ENCODE data around the gene MT1G. TPM values are rescaled to one million over a fixed set of nuclear protein-coding genes. Genes with fewer than 3 reads are reported as not detected.

MT1G gene
- total RNA-seq, 1 experiment from 2014 or later, result 2.2 TPM

GRCh38 chr16:56711862-56712261 is 44.0 kb upstream of the MT1G start:
- intact Hi-C loops (cut with micrococcal nuclease; ENCODE audit: unreplicated experiment), result no loop called here

GRCh38 chr16:56710181-56710737 is 42.4 kb upstream of the MT1G start:
- no peak overlapping the region for H3K27ac ChIP-seq (ENCODE audit: low read length)
- no peaks in the 10 kb centered on the region for H3K27me3 ChIP-seq (ENCODE audit: control insufficient read depth, insufficient read depth, low read length)
- DNase-seq (ENCODE audit: low read depth, low spot score), result no peak
- ChIA-PET CTCF (no interaction called here), POLR2A (no interaction called here)
- no peak for TF ChIP-seq POLR2AphosphoS5 (IDR thresholded peaks at IDR 0.05; ENCODE audit: low read depth, low read length)
- no peak for TF ChIP-seq SIN3A (IDR thresholded peaks at IDR 0.05; ENCODE audit: borderline replicate concordance, insufficient read depth, low read depth, low read length)
- no peak for TF ChIP-seq REST (IDR thresholded peaks at IDR 0.05; ENCODE audit: insufficient read depth in 1 of 2, low read depth in 2 of 2, low read length in 1 of 2)
- TF ChIP-seq TCF7L2 (IDR thresholded peaks at IDR 0.05; ENCODE audit: low read depth, low read length), result no peak
- no peak for TF ChIP-seq CTCF (IDR thresholded peaks at IDR 0.05)
- intact Hi-C loops (cut with micrococcal nuclease; ENCODE audit: unreplicated experiment), result no loop called here
- in situ Hi-C loops (cut with HindIII; ENCODE audit: low pct_unique_long_range_greater_than_20kb, low sequenced_read_pairs), result no loop called here
- H3K9me3 ChIP-seq (ENCODE audit: control insufficient read depth, insufficient read depth, low read depth, low read length), result no peaks in the 10 kb centered on the region
- no peak for ATAC-seq
- peaks cover 13% of the 10 kb centered on the region; the same call in 1 of the 2 replicates for H3K4me1 ChIP-seq (ENCODE audit: control insufficient read depth, insufficient read depth, low read length)
- H3K4me3 ChIP-seq (ENCODE audit: low read depth in 2 of 2, low read length in 2 of 2), result no peak overlapping the region
- BruUV-seq (replicated peaks), result no TSS peak
- H3K36me3 ChIP-seq (ENCODE audit: control insufficient read depth, insufficient read depth, low read length), result no peaks in the 10 kb centered on the region

More at GRCh38 chr16:56711862-56712261, 44.0 kb upstream of the MT1G start:
- Histone ChIP-seq H3K9me3 (ENCODE audit: control insufficient read depth, insufficient read depth, low read depth, low read length) (no peaks in the 10 kb centered on the region), H3K36me3 (ENCODE audit: control insufficient read depth, insufficient read depth, low read length) (no peaks in the 10 kb centered on the region), H3K4me3 (ENCODE audit: low read depth in 2 of 2, low read length in 2 of 2) (no peak overlapping the region), H3K4me1 (ENCODE audit: control insufficient read depth, insufficient read depth, low read length) (peaks cover 13% of the 10 kb centered on the region; the same call in 1 of the 2 replicates), H3K27me3 (ENCODE audit: control insufficient read depth, insufficient read depth, low read length) (no peaks in the 10 kb centered on the region), H3K27ac (ENCODE audit: low read length) (no peak overlapping the region)
- DNase-seq (ENCODE audit: low read depth, low spot score) (no peak), ATAC-seq (no peak)
- no TSS peak for BruUV-seq (replicated peaks)
- ChIA-PET CTCF (no interaction called here), POLR2A (no interaction called here)
- TF ChIP-seq TCF7L2 (IDR thresholded peaks at IDR 0.05; ENCODE audit: low read depth, low read length) (no peak), POLR2AphosphoS5 (IDR thresholded peaks at IDR 0.05; ENCODE audit: low read depth, low read length) (no peak), CTCF (IDR thresholded peaks at IDR 0.05) (no peak), REST (IDR thresholded peaks at IDR 0.05; ENCODE audit: insufficient read depth in 1 of 2, low read depth in 2 of 2, low read length in 1 of 2) (no peak), SIN3A (IDR thresholded peaks at IDR 0.05; ENCODE audit: borderline replicate concordance, insufficient read depth, low read depth, low read length) (no peak)
- in situ Hi-C loops (cut with HindIII; ENCODE audit: low pct_unique_long_range_greater_than_20kb, low sequenced_read_pairs), result no loop called here

Data from Panc1 (cell line).